ENCODE data around the gene SPC24. TPM values are rescaled to one million over a fixed set of nuclear protein-coding genes. Genes with fewer than 3 reads are reported as not detected.

The SPC24 gene
- total RNA-seq, 1 donor from 2014 or later, result 3.9 TPM

DNA sequence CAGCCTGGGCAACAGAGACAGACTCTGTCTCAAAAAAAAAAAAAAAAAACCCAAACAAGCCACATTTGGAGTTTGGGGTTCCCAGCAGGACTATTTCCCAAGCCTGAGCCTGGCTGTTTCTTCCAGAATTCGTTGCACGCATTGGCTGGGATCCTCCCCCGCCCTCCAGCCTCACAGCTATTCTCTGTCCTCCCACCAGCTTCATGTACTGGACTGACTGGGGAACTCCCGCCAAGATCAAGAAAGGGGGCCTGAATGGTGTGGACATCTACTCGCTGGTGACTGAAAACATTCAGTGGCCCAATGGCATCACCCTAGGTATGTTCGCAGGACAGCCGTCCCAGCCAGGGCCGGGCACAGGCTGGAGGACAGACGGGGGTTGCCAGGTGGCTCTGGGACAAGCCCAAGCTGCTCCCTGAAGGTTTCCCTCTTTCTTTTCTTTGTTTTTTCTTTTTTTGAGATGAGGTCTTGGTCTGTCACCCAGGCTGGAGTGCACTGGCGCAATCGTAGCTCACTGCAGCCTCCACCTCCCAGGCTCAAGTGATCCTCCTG lies 39.6 kb downstream of the SPC24 start:
- H3K36me3 ChIP-seq, result peaks cover 95% of the 10 kb centered on the region
- H3K4me3 ChIP-seq, result no peak overlapping the region
- no peak for DNase-seq

GRCh38 chr19:11115042-11115441 lies 40.5 kb downstream of the SPC24 start:
- H3K27ac ChIP-seq (replicated peaks), result no peak overlapping the region
- intact Hi-C loops (cut with micrococcal nuclease), result no loop called here
- peaks cover 95% of the 10 kb centered on the region for H3K36me3 ChIP-seq
- no peak for DNase-seq
- TF ChIP-seq CTCF (IDR thresholded peaks at IDR 0.05; ENCODE audit: borderline replicate concordance), result no peak
- H3K9me3 ChIP-seq (replicated peaks), result no peaks in the 10 kb centered on the region
- no peaks in the 10 kb centered on the region for H3K4me1 ChIP-seq
- no peak overlapping the region for H3K4me3 ChIP-seq
- no peaks in the 10 kb centered on the region for H3K27me3 ChIP-seq (ENCODE audit: low read depth)

More for the DNA sequence above, 39.6 kb downstream of the SPC24 start:
- H3K9me3 ChIP-seq (replicated peaks), result no peaks in the 10 kb centered on the region
- intact Hi-C loops (cut with micrococcal nuclease), result no loop called here
- H3K27ac ChIP-seq (replicated peaks), result no peak overlapping the region
- no peaks in the 10 kb centered on the region for H3K27me3 ChIP-seq (ENCODE audit: low read depth)
- TF ChIP-seq CTCF (IDR thresholded peaks at IDR 0.05; ENCODE audit: borderline replicate concordance), result no peak
- H3K4me1 ChIP-seq, result no peaks in the 10 kb centered on the region

GRCh38 chr19:11113140-11113708 lies 42.4 kb downstream of the SPC24 start:
- peaks cover 97% of the 10 kb centered on the region for H3K36me3 ChIP-seq
- H3K27ac ChIP-seq (replicated peaks), result no peak overlapping the region
- TF ChIP-seq CTCF (IDR thresholded peaks at IDR 0.05; ENCODE audit: borderline replicate concordance), result no peak
- DNase-seq, result no peak
- intact Hi-C loops (cut with micrococcal nuclease), result no loop called here
- no peak overlapping the region for H3K4me3 ChIP-seq
- no peaks in the 10 kb centered on the region for H3K4me1 ChIP-seq
- no peaks in the 10 kb centered on the region for H3K9me3 ChIP-seq (replicated peaks)
- no peaks in the 10 kb centered on the region for H3K27me3 ChIP-seq (ENCODE audit: low read depth)

- no peak for TF ChIP-seq CTCF (IDR thresholded peaks at IDR 0.05; ENCODE audit: borderline replicate concordance)
- no peak for DNase-seq
- no peaks in the 10 kb centered on the region for H3K9me3 ChIP-seq (replicated peaks)
Measured at GRCh38 chr19:11111771-11112144, 43.8 kb downstream of the SPC24 start.

GRCh38 chr19:11111117-11111770 lies 44.3 kb downstream of the SPC24 start:
- Histone ChIP-seq H3K9me3 (replicated peaks) (no peaks in the 10 kb centered on the region), H3K36me3 (peaks cover 97% of the 10 kb centered on the region), H3K27me3 (ENCODE audit: low read depth) (no peaks in the 10 kb centered on the region), H3K27ac (replicated peaks) (no peak overlapping the region), H3K4me3 (no peak overlapping the region), H3K4me1 (no peaks in the 10 kb centered on the region)
- intact Hi-C loops (cut with micrococcal nuclease), result no loop called here
- no peak for DNase-seq
- TF ChIP-seq CTCF (IDR thresholded peaks at IDR 0.05; ENCODE audit: borderline replicate concordance), result no peak

More at GRCh38 chr19:11111771-11112144, 43.8 kb downstream of the SPC24 start:
- Histone ChIP-seq H3K36me3 (peaks cover 97% of the 10 kb centered on the region), H3K27me3 (ENCODE audit: low read depth) (no peaks in the 10 kb centered on the region), H3K4me1 (no peaks in the 10 kb centered on the region), H3K27ac (replicated peaks) (no peak overlapping the region), H3K4me3 (no peak overlapping the region)
- intact Hi-C loops (cut with micrococcal nuclease), result no loop called here
